Measurements from ENCODE around the gene DPF3. TPM values are rescaled to one million over a fixed set of nuclear protein-coding genes. Genes with fewer than 3 reads are reported as not detected.

The DPF3 gene
- total and polyA plus RNA-seq, 4 donors: 0.17 to 3.9 (median 0.52) TPM

GRCh38 chr14:72892103-72892878, 1.6 kb downstream of the DPF3 start:
- 1 to 2% methylated on average over 47 of the region's 47 CpGs for WGBS, 2 donors
- peaks cover 7 to 36% (median 8%) of the 10 kb centered on the region in 5 donors for H3K4me1 ChIP-seq (ENCODE audit: control insufficient read depth in 5 of 5, insufficient read depth in 5 of 5, low read length in 5 of 5)
- ATAC-seq (ENCODE audit: insufficient read depth, low FRiP score) (no peak), DNase-seq (peak; percentile 25 to 38 (median 37))
- peak overlapping the region; percentile 61 for H3K4me3 ChIP-seq
- H3K27ac ChIP-seq (ENCODE audit: low read depth in 1 of 2, low read length in 1 of 2): peak overlapping the region in 1 of 2 donors; percentile 81
- TF ChIP-seq, protein P1, sequence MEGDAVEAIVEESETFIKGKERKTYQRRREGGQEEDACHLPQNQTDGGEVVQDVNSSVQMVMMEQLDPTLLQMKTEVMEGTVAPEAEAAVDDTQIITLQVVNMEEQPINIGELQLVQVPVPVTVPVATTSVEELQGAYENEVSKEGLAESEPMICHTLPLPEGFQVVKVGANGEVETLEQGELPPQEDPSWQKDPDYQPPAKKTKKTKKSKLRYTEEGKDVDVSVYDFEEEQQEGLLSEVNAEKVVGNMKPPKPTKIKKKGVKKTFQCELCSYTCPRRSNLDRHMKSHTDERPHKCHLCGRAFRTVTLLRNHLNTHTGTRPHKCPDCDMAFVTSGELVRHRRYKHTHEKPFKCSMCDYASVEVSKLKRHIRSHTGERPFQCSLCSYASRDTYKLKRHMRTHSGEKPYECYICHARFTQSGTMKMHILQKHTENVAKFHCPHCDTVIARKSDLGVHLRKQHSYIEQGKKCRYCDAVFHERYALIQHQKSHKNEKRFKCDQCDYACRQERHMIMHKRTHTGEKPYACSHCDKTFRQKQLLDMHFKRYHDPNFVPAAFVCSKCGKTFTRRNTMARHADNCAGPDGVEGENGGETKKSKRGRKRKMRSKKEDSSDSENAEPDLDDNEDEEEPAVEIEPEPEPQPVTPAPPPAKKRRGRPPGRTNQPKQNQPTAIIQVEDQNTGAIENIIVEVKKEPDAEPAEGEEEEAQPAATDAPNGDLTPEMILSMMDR (IDR thresholded peaks at IDR 0.05; ENCODE audit: control extremely low read depth, extremely low read depth): no peak
- H3K27me3 ChIP-seq (ENCODE audit: control insufficient read depth in 3 of 3, insufficient read depth in 3 of 3, low read length in 2 of 3): peaks cover 0 to 39% (median 29%) of the 10 kb centered on the region in 3 donors
- no peaks in the 10 kb centered on the region for H3K9me3 ChIP-seq (ENCODE audit: control insufficient read depth in 4 of 4, insufficient read depth in 3 of 4, low read length in 3 of 4)
- H3K36me3 ChIP-seq (ENCODE audit: control insufficient read depth in 4 of 4, insufficient read depth in 4 of 4, low read length in 4 of 4): no peaks in the 10 kb centered on the region
- H3K9ac ChIP-seq (ENCODE audit: insufficient read depth in 1 of 2, low read length in 2 of 2): peak overlapping the region in 1 of 2 donors; percentile 0

- DNase-seq (no peak), ATAC-seq (ENCODE audit: insufficient read depth, low FRiP score) (no peak)
- TF ChIP-seq, protein P1 (IDR thresholded peaks at IDR 0.05; ENCODE audit: control extremely low read depth, extremely low read depth): no peak
- peak overlapping the region in 1 of 2 donors; percentile 81 for H3K27ac ChIP-seq (ENCODE audit: low read depth in 1 of 2, low read length in 1 of 2)
- no peaks in the 10 kb centered on the region for H3K36me3 ChIP-seq (ENCODE audit: control insufficient read depth in 4 of 4, insufficient read depth in 4 of 4, low read length in 4 of 4)
- peaks cover 0 to 43% (median 29%) of the 10 kb centered on the region in 3 donors for H3K27me3 ChIP-seq (ENCODE audit: control insufficient read depth in 3 of 3, insufficient read depth in 3 of 3, low read length in 2 of 3)
- peaks cover 7 to 36% (median 8%) of the 10 kb centered on the region in 5 donors for H3K4me1 ChIP-seq (ENCODE audit: control insufficient read depth in 5 of 5, insufficient read depth in 5 of 5, low read length in 5 of 5)
- no peak overlapping the region for H3K9ac ChIP-seq (ENCODE audit: insufficient read depth in 1 of 2, low read length in 2 of 2)
- no peaks in the 10 kb centered on the region for H3K9me3 ChIP-seq (ENCODE audit: control insufficient read depth in 4 of 4, insufficient read depth in 3 of 4, low read length in 3 of 4)
- H3K4me3 ChIP-seq: no peak overlapping the region
- WGBS, 2 donors: 5 to 7% methylated on average over 14 of the region's 14 CpGs
Observed at GRCh38 chr14:72891666-72892102, 2.2 kb downstream of the DPF3 start.

DNA sequence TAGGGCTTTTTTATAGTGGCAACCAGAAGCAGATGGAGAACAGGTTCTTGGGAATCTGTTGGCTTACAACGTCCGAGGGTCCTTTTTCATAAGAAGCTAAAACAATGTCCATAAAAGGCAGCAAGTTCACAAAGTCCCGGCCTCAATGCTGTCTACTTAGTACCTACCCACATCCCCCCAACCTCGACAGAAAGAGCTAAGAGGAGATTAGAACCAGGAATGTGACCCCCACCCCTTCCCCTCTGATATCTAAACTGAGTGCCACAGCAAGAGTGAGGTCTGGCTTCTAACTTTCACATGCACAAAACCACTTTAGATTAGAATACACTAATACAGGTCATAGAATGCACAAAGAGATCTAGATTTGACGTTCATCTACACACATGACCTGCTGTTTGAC, 4.5 kb downstream of the DPF3 start:
- WGBS, 2 donors: 73 to 77% methylated on average over 5 of the region's 5 CpGs
- Histone ChIP-seq H3K9ac (ENCODE audit: insufficient read depth in 1 of 2, low read length in 2 of 2) (no peak overlapping the region), H3K4me3 (no peak overlapping the region), H3K9me3 (ENCODE audit: control insufficient read depth in 4 of 4, insufficient read depth in 3 of 4, low read length in 3 of 4) (no peaks in the 10 kb centered on the region), H3K27ac (ENCODE audit: low read depth in 1 of 2, low read length in 1 of 2) (peak overlapping the region in 1 of 2 donors; percentile 41), H3K27me3 (ENCODE audit: control insufficient read depth in 3 of 3, insufficient read depth in 3 of 3, low read length in 2 of 3) (peaks cover 0 to 43% (median 18%) of the 10 kb centered on the region in 3 donors), H3K36me3 (ENCODE audit: control insufficient read depth in 4 of 4, insufficient read depth in 4 of 4, low read length in 4 of 4) (no peaks in the 10 kb centered on the region), H3K4me1 (ENCODE audit: control insufficient read depth in 5 of 5, insufficient read depth in 5 of 5, low read length in 5 of 5) (peaks cover 0 to 22% (median 7%) of the 10 kb centered on the region in 5 donors)
- DNase-seq (no peak), ATAC-seq (ENCODE audit: insufficient read depth, low FRiP score) (no peak)
- TF ChIP-seq, protein P1 (IDR thresholded peaks at IDR 0.05; ENCODE audit: control extremely low read depth, extremely low read depth): no peak

Measured in lung (tissue), 12 donors.